ENCODE data around the gene DACH1.
"Not testable (repeated sequence)": the region's sequence is repeated elsewhere in the genome, so short reads cannot be mapped to it uniquely, and the experiment has no call there.

DACH1 gene

GRCh38 chr13:71867131-71867814, at the start of gene DACH1:
Gene DACH1, minus strand, starts transcription at chr13:71867204.
- no peak for DNase-seq

DNA sequence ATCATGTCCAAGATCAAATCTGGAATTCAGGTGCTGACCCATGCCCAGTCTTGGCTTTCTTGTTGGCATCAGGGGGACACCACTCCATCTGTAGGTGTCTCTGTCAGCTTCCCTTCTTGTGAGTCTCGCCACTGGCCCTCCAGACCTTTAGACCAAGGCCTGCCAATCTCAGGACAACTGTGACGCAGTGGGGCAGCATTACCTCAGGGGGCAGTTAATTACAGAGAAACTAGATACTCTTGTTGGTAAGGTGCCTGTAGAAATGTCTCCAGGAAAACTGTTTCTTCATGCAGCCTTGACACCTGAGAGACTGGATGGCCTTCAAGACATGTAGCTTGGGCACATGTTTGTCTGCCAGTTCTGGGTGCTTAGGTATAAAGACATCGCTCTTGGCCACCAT, 46.7 kb upstream of the DACH1 start:
- DNase-seq: no peak

- no peak for DNase-seq
These were observed 45.5 kb upstream of the DACH1 start for GRCh38 chr13:71912524-71912923.

DNA sequence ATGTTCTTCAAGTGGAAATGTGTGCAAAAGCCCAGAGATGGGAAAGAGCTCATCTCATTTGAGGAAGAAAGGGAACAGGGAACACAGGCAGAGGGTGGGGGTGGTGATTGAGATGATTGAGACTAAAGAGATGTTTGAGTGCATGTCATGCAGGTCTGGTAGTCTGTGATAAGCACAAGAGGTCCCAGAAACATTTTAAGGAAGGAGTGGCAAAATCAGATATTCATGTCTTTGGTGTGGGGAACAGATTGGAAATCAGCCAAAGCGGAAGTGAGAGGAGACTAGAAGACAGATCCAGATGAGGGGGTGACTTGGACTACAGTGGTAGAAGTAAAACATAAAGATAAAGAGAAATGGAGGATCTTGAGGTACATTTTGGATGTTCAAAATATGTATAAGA, 39.4 kb upstream of the DACH1 start:
- no peak for DNase-seq

- DNase-seq: no peak
These were observed 35.7 kb upstream of the DACH1 start for GRCh38 chr13:71902676-71903075.

GRCh38 chr13:71893506-71893905, 26.5 kb upstream of the DACH1 start:
- DNase-seq: not testable (repeated sequence)

DNA sequence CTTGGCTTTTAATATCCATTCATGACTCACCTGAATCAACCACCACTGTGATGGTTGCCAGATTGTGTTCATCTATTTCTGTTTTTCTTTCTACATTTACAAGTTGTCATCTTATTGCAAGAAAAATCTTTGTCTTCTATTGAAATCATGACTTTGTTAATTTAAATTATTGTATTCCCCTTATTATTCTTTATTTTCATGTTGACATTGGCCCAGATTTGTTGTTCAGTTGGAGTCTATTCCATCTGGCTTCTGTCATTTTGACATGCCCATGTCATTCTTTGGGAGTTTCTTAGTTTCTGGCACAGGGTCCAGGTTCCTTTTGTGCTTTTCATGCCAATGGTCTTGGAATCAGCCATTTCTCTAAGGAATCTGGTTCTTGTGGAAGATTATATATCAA, 19.9 kb upstream of the DACH1 start:
- DNase-seq: no peak

- no peak for DNase-seq
These were observed 15.1 kb upstream of the DACH1 start for GRCh38 chr13:71882120-71882519.

- DNase-seq: no peak
These were observed 13.9 kb upstream of the DACH1 start for GRCh38 chr13:71880753-71881541.

DNA sequence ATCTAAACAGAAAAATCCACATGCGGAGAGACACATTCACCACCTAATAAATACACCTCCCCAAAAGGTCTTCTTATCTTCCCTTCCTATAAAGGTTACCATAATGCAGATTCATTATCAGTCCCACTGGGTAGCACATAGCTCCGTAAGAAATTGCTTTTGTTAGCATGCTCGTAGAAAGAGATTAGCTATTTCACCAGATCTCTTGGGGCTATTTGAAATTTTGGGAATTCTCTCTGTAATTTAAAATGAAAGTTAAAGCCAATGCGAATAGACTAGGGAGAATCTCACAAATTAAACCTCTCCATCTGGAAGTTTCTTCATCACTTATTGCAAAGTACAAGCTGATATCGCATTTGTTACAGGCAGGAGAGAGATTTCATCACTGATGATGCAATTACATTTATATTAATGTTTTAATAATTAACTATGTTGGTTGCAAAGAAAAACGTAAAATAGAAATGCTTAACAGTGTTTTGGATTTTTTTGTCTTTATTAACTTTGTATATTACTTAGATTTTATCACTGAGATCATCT, 12.9 kb upstream of the DACH1 start:
- no peak for DNase-seq

DNA sequence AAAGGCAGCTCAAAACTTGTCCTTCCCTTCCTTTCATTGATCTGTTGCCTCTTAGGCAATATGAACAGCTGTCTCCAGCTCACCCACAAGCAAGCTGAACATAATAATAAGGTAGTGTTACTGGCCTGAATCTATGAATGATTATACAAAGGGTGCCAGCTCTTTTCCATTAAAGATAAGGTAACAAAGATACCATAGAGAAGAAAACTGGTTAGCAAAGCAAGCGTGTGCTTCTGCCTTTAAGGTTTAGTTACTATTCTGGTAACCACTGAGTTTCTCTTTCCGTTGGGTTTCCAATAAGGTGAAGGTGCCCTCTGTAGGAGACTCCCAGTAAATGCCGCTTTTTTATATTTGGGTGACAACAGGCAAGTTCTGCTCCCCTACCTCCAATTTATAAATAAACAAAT, 12.1 kb upstream of the DACH1 start:
- DNase-seq: no peak

DNA sequence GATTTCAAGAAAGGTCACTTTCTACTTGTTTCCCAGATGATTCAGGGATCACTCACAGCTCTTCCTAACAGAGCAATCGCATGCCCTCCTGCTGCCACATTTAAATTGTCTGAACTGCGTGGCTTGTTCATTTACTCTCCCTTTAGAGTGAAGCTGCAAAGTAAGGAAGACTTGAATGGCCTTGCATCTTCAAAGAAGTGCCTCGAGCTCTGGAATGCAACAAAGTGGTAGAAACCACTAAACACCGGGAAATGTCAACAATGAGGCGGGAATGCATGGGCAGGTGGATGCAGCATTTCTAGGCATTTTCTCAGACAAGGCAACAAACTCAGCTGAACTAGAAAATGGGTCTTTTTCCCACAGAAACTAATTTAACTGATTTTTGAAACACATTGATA, 10.3 kb upstream of the DACH1 start:
- DNase-seq: no peak

- no peak for DNase-seq
These were observed 9.7 kb upstream of the DACH1 start for GRCh38 chr13:71876648-71877255.

GRCh38 chr13:71875823-71876222, 8.8 kb upstream of the DACH1 start:
- DNase-seq: no peak

GRCh38 chr13:71874458-71874857, 7.5 kb upstream of the DACH1 start:
- DNase-seq: no peak

GRCh38 chr13:71873418-71874247, 6.6 kb upstream of the DACH1 start:
- no peak for DNase-seq

DNA sequence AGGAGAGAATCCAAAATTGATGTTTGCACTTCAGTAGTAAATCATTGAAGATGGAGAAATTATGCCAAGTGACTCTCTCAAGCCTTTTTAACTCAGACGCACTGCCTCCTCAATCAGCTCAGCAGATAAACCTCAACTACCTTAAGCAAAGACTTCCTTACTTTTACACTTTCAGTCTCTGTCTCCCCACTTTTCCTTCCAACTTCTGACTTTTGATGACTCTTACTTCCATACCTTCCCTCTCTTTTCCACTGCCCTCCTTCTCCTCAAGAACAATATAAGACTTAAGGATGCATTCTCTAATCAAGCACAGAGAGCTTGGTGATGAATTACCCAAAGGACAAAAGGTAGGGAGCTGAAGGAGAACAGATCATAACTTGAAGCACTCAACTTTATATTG, 4.8 kb upstream of the DACH1 start:
- no peak for DNase-seq

DNA sequence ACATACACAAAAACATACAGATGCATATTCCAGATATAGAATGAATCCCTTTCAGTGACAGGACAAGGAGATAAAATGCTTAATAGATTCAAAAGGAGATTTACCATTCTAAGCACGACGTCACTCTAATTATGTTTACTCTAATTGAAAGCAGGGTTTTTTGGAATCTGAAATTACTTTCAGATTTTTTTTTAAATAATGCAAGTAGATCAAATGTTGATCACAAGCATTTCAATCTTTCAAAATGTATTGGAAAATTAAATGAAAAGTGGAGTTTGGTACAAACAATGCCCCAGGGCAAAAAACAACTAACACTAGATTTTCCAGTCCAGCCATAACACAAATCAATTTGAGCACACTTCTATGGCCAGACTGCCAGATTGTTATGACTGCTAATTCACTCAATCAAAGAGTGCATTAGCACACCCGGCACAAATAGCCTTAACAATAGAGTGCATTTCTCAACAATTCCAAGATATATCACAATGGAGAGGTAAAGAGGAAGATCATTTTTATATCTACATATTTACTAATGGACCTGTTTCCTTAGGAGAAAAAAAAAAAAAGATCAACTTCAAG, 4.3 kb upstream of the DACH1 start:
- no peak for DNase-seq

DNA sequence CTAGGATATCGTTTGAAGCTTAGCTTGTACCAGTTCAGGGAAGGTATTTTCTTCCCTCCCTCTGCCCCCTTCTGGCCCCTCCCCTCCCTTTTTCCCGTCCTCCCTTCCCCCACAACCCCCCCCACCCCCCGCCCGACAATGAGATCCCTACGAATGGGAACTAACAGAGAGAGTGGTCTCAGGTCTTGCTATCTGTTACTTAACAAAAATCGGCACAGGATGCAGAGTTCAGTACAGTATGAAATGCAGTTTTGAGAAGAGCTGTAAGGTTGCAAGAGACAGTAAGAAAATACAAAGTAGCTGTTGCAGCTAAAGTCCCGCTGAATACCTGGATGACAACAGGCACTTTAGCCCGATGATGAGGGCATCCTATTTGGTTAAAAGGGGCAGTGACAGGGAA, 3.1 kb upstream of the DACH1 start:
- DNase-seq: no peak

DNA sequence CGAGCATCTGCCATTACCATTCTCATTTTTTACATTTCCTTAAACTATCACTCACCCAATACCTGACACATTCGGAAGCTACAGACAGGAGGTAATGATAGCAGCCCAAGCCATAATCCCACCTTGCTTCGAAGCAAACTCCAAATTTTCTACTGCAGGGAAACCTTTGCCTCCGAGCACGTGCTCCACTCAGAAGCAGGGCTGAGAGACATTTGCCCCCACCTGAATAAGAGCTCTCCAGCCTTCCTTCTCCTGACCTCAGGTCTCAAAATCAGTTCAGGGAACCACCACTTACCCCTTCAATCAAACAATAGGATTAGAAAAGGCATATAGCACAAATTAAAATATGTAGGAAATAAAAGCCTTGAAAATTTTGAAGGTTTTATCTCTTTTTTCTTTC, 2.3 kb upstream of the DACH1 start:
- DNase-seq: no peak

DNA sequence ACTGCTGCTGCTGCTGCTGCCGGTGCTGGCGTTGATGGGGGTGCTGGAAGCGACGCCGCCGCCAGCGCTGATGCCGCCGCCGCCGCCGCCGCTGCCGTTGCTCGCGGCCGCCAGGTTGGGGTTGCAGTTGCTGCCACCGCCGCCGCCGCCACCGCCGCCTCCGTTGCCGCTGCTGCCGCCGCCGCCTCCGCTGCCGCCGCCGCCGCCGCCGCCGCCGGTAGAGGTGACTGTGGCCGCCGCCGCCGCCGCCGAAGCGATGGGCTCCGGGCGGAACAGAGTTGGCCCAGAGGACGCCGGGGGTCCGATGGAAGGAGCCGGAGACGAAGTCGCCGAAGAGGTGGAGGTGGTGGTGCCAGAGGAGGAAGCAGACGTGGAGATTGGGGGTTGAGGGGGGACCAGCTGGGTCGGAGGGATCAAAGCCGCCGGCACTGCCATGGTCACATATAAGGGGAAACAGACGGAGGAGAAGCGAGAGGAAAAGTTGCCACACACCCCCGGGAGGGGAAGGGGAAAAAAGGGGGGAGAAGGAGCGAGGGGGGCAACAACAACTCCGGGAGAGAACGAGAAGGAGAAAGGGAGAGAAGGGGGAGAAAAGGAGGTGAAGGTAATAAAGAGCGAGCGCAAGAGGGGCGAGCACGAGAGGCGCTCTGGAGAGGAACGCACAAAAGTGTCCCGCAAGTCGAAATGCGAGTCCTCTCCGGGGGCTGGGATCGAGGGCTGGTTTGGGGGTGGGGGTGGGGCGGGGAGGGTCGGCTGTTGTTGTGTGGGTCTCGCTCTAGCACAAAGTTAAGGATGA, 471 bp downstream of the DACH1 start:
- no peak for DNase-seq

- no peak for DNase-seq
These were observed 1.1 kb downstream of the DACH1 start for GRCh38 chr13:71865874-71866334.
